GM12892 (cell line): ENCODE results near the gene IL6R.

Experiments
- POLR2A ChIP-seq: IDR thresholded peaks from 2 replicates; pipeline ENCODE4 v1.6.1; 2011; ENCODE audit warnings: low read depth, low read length, control low read depth
- POLR2AphosphoS5 ChIP-seq: IDR thresholded peaks from 2 replicates; pipeline ENCODE4 v1.6.1; 2011; ENCODE audit warnings: low read depth, low read length, control low read depth
- TAF1 ChIP-seq: IDR thresholded peaks from 2 replicates; pipeline ENCODE4 v1.6.1; 2011; ENCODE audit warnings: low read depth, mild to moderate bottlenecking, control low read depth, low read length, borderline replicate concordance

- TF ChIP-seq POLR2A (no peak), POLR2AphosphoS5 (no peak), TAF1 (no peak)
Observed at GRCh38 chr1:154478639-154479038, 73.5 kb downstream of the IL6R start.
